ENCODE data around the gene PCBP4. TPM values are rescaled to one million over a fixed set of nuclear protein-coding genes. Genes with fewer than 3 reads are reported as not detected.

The PCBP4 gene
- total RNA-seq: 44.5 and 89.4 TPM in 2 replicates

GRCh38 chr3:51967384-51968169, at the start of gene PCBP4:
PCBP4 (minus strand) TSS chr3:51967454; CDS start chr3:51961240, 6,214 bp downstream.

GRCh38 chr3:51995346-51996163, 28.3 kb upstream of the PCBP4 start, which contains the start of gene RPL29:
RPL29 (minus strand) TSS chr3:51995895; CDS start chr3:51995461, 434 bp downstream.

GRCh38 chr3:51982838-51983577, 15.8 kb upstream of the PCBP4 start, which contains the start of gene ACY1:
ACY1 (plus strand) TSS chr3:51983535; CDS start chr3:51984065, 530 bp downstream.

GRCh38 chr3:51974963-51975851, 8.0 kb upstream of the PCBP4 start, which contains the start of gene ABHD14A:
ABHD14A (plus strand) TSS chr3:51975064; CDS start chr3:51975136, 72 bp downstream.

GRCh38 chr3:51955175-51955892, 11.9 kb downstream of the PCBP4 start, which contains the start of gene GPR62:
GPR62 (plus strand) TSS chr3:51955381; CDS start chr3:51955653, 272 bp downstream.

GRCh38 chr3:51941798-51942602, 25.3 kb downstream of the PCBP4 start, which contains the start of the genes PARP3 and RRP9:
PARP3 (plus strand) TSS chr3:51942363; CDS start chr3:51943356, 993 bp downstream.
RRP9 (minus strand) TSS chr3:51941904; CDS start chr3:51941867, 37 bp downstream.

Other genes starting within 250 kb of the PCBP4 start
- not detected in 2 replicates for gene IQCF6, start 188.2 kb downstream of the PCBP4 start, total RNA-seq
- not detected in 2 replicates for gene IQCF2, start 105.8 kb downstream of the PCBP4 start, total RNA-seq
- gene IQCF5, start 91.9 kb downstream of the PCBP4 start, total RNA-seq: not detected in 2 replicates
- gene IQCF1, start 64.1 kb downstream of the PCBP4 start, total RNA-seq: not detected in 2 replicates
- 26.3 and 30.3 TPM in 2 replicates for gene RRP9, start 25.6 kb downstream of the PCBP4 start, total RNA-seq
- gene PARP3, start 25.1 kb downstream of the PCBP4 start, total RNA-seq: 10.4 and 31.0 TPM in 2 replicates
- 0.05 TPM in 1 of 2 replicates, not detected in the other for gene GPR62, start 12.1 kb downstream of the PCBP4 start, total RNA-seq
- 20.8 and 25.9 TPM in 2 replicates for gene ABHD14B, start 6.6 kb upstream of the PCBP4 start, total RNA-seq
- 11.8 and 21.1 TPM in 2 replicates for gene ABHD14A, start 7.6 kb upstream of the PCBP4 start, total RNA-seq
- gene ACY1, start 16.1 kb upstream of the PCBP4 start, total RNA-seq: 37.8 and 38.3 TPM in 2 replicates
- 572 and 1,193 TPM in 2 replicates for gene RPL29, start 28.4 kb upstream of the PCBP4 start, total RNA-seq
- gene DUSP7, start 89.1 kb upstream of the PCBP4 start, total RNA-seq: 5.9 and 12.9 TPM in 2 replicates
- 1.5 and 5.7 TPM in 2 replicates for gene POC1A, start 187.0 kb upstream of the PCBP4 start, total RNA-seq
- 46.3 and 53.3 TPM in 2 replicates for gene ALAS1, start 230.7 kb upstream of the PCBP4 start, total RNA-seq